ENCODE measurements around the gene ACOT11.

Gene ACOT11

DNA sequence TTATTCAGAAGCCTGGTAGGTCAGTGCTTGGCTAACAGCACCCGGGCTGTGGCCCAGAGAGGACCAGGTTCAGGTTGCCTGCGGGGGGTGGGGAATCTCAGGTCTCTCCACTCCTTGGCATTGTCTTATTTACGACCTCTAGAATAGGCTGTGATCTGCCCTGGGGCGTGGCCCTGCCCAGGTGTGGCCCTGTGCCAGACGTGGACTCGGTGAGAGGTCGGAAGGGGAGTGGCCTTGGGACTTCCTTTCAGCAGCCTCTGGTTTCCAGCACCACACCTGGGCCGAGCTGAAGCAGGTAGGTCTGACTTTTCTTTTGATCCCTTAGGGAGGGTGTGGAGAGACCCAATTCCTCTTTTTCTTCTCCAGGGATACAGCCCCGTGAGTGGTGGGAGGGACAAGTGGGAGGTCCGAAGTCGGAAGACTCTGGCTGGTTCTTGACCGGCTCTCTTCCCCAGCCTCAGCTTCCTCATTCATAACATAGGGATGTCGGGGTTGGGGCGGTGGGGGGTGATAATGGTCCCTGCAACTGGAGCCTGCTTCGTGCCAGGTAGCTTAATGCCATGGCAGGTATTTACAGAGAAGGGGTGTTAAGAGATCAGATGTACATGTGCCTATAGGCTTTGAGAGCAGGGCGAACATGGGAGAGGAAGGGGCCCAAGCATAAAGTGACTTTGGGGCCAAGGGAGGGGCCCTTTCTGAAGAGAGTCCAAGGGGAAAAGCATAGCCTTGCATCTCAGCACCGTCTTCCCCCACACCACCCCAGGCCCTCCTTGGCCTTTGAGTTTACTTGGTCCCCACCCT, 16.5 kb downstream of the ACOT11 start:
- no peak for DNase-seq (ENCODE audit: low read depth)

DNA sequence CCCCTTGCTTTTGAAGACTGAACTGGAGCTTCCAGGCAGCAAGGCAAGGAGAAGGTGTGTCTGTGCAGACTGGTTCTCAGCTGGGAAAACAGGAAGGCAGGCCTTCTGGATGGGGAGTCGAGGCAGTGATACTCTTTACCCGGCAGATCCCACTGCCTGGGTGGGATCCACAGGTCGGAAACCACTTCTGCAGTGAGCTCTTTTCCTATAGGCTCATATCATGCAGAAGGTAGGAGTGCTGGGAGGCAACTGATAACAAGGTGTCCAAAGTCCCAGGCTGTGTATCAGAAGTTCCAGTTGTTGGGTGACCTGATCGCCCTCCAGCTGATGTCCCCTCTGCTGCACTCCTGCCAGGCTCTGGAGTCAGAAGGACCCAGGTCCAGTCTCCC, 17.1 kb downstream of the ACOT11 start:
- DNase-seq (ENCODE audit: low read depth): no peak

DNA sequence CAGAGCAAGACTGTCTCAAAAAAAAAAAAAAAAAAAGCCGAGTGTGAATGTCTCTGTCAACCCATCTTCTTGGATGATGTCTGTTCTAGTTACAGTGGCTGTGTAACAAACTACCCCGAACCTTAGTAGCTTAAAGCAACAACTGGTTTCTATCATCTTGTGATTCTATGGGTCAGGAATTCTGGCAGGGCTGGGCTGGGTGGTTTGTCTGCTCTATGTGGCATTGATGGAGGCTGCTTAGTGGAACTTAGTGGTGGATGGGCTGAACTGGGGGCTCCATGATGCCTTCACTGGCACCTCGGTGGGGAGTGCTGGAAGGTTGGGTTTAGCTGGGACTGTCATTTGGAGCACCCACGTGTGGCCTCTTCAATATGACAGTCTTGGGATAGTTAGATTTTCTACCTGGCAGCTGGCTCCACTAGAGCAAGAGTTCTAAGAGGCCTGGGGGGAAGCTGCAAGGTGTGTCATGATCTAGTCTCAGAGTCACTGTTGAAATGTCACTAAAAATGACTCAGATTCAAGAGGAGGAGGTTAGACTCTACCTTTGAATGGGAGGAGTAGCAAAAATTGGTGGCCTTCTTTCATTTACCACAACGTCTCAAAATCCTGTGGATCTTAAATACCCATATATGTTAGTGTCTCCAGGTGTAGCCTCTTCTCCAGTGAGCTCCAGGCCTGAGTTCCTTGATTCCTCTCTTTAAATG, 18.6 kb downstream of the ACOT11 start:
- DNase-seq (ENCODE audit: low read depth): no peak

DNA sequence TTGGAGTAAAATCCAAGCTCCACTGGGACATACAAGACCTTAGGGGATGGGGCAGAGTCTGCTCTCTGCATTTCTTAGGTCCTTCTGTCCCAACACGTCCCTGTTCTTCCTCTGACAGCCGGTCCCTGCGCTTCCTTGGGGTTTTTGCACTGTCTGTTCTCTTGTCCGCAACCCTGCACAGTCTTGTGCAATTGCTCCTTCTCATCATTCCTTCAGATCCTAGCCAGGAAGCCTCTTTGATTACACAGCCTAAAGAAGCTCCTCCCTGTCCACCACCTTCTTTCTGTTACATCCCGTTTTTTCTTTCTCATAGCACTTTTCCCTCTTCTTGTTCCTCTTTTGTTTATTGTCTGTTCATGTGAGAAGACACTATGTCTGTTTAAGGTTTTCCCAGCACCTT, 19.9 kb downstream of the ACOT11 start:
- DNase-seq (ENCODE audit: low read depth): no peak

DNA sequence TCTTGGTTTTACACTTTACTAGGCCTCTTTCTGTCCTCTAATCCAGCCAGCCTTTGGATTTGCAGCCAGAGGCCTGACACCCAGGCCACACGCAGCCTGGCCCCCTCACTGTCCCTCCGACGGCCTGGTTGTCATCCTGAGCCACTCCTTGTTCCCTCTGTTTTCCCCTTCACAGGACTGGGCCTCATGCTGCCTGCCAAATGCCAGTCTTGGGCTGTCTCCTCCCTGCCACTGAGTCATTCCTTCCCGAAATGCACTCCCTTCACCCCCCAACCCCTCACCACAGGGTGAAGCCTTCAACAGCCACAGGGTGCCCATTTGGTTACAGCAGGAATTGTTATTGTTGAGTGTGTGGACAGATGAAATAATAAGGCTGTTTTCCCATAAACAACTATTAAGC, 21.3 kb downstream of the ACOT11 start:
- DNase-seq (ENCODE audit: low read depth): no peak

DNA sequence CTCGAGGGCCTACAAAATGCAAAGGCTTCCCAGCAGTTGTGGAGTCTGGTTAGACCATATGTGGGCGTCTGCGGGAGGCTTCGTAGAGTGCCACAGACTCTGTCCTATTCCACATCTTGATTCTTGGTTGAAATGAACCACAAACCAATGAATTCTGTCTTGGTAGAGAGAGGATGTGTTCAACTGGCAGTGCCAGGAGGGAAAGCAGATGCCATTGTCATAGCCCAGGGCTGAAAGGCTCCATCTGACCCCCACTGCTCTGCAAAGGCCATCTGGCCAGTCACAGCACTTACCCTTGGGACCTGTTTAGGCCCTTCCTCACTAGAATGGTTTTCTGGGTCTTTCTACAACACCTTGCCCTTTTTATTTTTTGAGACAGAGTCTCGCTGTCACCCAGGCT, 22.1 kb downstream of the ACOT11 start:
- DNase-seq (ENCODE audit: low read depth): no peak

DNA sequence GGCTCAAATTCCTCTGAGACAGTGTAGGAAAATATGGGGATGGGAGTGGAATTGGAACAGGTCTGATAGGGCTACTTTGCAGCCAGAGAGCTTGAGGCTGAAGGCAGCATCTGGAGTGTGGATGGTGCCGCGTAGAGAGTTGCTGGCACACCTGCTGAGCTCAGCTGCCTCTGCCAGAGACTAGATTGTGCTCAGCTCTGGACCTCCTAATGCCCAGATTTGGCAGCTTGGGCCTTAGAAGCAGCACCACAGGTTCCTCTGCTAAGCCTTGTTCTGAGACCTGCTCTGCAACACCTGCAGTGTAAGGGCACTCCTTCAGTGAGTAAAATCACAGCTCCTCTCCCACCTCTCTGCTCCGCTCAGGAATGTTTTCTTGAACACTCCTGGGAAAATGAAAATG, 23.3 kb downstream of the ACOT11 start:
- DNase-seq (ENCODE audit: low read depth): no peak

DNA sequence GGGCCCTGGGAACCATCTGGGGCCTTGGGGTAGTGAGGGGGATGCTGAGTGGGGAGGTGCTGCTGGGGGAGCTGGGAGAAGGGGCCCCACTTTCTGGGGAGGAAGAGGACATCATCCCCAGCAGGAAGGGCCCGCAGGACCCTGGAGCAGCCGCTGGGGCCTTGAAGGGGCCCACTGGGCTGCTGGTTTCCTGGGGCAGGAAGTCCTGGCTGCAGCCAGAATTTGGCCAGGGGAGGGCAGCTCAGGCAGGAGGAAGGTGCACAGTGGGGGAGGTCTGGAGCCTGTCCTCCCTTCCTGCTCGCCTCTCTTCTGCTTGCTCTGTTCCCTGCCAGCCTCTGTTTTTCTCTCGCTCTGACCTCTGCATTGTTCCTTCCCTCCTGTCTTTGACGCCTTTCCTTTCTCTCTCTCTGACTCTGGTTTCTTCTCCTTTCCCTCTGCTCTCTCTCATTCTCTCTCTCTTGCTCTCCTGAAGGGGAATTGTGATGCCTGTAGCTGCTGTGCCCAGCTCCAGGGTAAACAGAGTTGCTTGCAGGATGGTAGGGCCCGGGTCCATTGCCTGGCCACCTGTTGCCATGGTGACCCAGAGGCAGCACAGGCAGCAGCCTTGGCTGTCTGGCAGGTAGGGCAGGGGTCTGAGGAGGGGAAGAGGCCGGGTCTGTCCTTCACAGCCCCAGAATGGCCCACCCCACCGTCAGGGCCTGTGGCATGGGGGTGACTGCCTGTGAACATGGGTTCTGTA, 23.9 kb downstream of the ACOT11 start:
- no peak for DNase-seq (ENCODE audit: low read depth)

DNA sequence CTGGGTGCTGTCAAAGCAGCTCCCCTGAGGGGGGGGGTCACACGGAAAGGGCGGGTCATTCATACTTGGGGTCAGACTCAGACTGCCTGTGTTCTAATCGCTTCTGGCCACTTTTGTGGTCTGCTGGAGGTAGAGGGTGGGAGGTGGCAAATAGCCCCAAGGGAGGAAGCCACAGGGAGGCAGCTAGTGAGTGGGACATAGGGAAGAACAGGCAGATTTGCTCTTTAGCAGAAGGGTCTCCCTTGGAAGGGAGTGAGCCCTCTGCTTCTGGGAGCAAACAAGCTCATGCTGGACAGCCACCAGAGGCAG, 24.5 kb downstream of the ACOT11 start:
- no peak for DNase-seq (ENCODE audit: low read depth)

DNA sequence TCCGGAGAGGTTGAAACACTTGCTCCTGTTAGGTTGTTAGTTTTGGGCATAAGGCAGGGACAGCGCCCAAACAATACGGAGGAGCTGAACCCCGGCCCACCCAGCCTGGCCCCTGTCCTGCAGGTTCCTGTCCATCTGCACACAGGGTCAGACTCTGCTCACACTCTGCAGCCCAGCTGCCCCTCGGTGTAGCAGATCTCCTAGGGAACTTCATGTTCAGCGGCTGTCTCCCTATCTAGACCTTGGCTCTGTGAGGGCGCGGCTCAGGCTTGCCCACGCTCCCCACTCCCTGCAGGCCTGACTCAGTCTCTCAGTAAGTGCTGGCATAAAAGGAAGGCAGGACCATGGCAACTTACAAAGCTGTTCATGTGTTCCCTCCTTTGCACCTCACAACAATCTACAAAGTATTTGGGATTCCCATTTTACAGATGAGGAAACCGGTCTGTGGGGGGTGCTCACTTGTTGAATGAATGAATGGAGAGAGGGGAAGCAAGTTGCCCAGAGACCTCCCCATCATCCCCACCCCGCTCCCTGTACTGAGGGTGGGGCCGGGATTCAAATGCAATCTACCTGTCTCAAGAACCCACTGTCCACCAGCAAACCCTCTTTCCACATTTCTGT, 26.2 kb downstream of the ACOT11 start:
- DNase-seq (ENCODE audit: low read depth): no peak

DNA sequence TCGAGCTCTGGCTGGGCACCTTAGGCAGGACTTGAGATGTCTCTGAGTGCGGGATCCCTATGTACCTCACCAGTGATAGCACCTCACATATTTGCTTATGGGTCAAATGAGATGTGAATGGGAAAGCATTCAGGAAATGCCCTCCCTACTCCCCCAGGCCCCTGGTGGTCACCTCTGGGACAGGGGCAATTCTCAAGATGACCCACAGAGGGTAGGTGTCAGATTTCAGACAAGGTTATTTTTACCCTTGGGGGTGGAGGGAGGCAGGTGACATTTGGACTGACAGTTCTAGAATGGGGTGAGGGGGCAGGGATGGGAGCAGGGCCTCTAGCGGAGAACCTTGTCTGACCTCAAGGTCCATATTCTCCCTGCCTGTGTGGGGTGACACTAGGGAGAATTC, 27.1 kb downstream of the ACOT11 start:
- no peak for DNase-seq (ENCODE audit: low read depth)

DNA sequence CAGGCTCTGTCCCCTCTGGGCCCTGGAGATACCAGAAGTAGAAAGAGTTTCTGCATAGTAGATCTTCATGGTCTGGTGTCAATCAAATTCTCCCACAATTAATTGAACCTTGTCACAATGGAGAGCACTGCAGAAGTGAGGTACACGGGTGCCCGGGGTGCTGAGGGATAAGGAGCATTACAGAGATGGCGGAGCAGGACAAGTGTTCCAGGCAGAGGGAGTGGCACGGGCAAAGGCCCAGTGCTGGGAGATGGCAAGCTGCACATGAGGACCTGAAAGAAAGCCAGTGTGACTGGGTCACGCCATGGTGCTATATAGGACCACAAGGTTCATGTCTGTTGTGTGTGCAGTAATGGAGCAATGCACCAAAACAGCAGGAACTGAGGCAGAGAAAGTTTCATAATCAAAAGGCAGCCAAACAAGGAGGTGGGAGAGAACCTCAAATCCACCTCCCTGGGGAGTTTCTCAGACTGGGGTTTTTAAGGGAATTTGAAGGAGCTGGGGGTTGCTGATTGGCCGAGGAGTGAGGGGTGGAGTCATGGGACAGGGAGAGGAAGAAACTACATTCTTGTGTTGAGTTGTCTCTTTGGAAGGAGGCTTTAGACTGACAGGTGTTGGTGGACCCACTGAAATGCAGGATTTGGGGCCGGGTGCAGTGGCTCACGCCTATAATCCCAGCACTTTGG, 27.7 kb downstream of the ACOT11 start:
- no peak for DNase-seq (ENCODE audit: low read depth)

DNA sequence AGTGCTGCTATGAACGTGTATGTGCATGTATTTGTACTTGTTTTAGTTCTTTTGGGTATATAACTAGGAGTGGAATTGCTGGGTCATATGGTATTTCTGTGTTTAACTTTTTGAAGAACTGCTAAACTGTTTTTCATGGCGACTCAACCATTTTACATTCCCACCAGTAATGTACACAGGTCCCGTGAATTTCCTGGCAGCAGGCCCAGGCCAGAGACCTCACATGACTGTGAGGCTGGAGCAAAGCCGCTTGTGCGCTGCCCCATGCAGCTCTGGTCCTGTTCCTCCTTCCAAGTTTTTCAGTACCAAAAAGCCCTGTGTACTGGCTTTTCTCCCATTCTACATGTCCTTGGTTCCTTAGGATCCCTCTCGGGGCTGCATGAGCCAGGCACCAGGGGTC, 29.6 kb downstream of the ACOT11 start:
- no peak for DNase-seq (ENCODE audit: low read depth)

DNA sequence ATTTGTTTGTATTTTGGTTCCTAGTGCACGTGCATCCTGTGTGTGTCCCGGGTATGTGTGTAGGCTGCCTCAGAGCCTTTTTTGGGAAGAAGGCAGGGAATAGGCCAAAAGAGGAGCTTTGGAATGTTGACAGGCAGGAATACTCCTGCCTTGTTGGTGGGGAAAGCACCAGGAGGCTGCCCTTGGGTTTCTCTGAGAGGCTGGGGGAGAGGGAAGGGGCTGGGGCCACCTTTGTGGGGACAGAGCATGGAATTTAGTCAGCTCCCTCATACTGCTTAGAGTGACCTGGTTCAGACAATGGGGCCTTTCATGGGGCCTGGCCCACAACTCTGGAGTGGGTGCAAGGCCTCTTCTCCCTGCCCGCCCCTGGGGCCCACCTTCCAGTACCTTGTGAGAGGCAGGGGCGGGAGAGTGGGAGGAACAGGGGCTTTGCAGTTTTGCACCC, 31.3 kb downstream of the ACOT11 start:
- no peak for DNase-seq (ENCODE audit: low read depth)

DNA sequence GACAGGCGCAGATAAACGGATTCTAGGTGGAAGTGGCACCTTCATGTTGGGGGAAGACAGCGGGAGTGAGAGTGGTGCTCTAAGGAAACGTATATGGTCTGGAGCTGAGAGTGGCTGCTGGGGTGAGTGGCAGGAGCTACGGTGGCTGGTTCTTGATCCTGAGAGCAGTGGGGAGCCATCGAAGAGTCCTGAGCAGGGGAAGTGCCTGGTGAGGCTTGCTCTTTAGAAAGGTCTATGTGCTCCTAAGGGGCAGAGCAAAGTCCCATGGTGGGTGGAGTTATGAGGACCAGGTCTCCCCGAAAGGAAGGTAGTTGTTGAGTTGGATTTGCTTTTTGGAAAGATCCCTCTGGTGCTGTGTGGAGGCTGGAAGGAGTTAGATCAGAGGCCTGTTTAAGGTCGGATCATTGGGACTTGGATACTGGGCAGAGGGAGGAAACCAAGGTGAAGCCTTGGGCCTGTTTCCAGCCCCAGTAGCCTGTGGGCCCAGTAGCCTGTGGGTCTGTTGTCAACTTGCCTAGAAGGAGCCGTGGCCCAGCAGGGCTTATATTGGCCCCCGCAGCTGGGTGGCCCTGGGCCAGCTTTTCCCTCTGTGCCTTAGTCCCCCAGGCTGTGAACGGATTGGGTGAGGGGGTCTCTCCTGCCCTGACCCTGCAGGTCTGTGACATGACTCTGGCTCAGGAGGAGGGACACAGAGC, 33.0 kb downstream of the ACOT11 start:
- DNase-seq (ENCODE audit: low read depth): no peak

DNA sequence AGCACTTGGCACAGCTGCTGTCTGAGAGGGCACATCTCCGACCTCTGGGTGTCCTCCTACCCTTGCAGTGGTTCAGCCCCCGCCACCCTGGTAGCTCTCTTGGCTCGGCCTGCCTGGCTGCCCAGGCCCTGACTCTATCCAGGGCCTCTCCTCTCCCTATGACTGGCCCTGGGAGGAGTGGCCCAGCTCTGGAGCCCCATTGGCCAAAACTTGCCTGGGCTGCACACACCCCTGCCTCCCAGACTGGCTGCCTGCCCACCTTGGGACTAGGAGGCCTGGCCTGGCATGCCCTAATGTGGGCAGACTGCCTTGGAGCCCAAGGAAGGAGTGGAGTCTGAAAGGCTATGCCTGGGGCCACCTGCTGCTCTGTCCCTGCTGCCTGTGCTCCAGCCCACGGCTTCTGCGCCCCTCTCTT, 33.6 kb downstream of the ACOT11 start:
- no peak for DNase-seq (ENCODE audit: low read depth)

DNA sequence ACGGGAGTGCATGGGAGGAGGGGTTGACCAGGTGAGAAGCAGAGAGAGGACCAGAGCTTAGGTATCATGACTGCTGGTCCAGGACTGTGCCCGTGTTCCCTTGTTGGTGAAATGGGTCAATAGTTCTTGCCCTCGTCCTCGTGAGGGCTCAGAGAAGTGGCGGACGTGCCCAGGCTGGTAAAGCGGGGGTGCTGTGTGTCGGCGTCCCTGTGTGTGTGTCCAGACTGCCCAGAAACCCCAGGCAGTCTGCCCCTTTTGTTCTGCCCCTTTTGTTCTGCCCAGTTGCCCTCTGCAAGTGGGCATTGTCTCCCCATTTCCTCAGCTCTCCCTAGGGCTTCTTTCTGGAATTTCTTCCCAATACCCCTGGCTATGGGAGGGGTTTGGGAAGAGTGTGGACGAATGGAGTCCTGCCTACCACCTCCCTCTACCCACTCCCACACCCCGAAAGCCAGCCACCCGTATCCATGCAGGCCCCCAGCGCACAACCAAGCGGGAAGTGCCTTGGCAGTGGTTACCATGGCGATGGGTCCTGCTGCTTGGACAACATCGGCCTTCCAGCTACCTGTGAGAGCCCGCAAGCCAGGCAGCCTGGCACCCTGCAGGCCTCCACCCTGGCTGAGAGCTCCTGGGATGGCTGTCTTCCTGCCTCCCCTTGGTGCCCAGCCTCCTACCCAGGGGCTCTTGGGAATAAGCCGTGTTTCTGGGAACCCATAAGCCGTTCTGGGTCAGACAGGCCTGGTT, 34.7 kb downstream of the ACOT11 start:
- no peak for DNase-seq (ENCODE audit: low read depth)

DNA sequence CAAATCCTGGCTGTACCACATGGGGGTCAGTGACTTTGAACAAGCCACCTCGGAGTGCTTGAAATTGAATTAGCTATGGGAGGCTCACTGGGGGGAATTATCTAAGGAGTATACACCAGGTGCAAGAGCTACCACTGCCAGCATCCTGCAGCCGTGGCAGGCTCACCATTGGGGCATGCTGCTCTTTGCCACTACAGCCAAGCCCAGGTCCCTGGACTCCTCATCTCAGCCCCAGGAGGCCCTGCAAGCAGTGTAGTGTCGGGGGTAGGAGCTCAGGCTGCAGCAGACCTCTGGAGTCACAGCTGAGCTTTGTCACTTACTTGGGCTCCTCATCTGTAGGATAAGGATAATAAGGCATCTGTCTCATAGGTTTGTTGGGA, 35.3 kb downstream of the ACOT11 start:
- no peak for DNase-seq (ENCODE audit: low read depth)

DNA sequence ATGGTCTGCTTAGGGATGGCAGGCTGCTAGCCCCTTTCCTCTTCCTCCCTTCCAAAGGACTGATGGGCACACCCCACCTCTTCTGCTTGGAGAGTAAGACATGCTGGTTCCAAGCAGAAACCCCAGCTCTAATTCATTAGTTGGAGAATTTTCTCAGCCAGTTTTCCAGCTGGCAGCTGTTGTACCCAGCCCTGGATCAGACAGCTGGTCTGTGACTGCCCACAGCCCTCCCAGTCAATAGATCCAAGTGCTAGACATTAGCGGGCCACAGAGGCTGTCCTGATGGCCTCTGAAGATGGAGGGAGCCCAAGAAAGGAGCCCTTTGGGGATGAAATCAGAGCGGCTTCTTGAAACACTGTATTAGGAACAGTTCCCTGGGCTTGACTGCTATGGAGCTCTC, 35.8 kb downstream of the ACOT11 start:
- DNase-seq (ENCODE audit: low read depth): no peak

DNA sequence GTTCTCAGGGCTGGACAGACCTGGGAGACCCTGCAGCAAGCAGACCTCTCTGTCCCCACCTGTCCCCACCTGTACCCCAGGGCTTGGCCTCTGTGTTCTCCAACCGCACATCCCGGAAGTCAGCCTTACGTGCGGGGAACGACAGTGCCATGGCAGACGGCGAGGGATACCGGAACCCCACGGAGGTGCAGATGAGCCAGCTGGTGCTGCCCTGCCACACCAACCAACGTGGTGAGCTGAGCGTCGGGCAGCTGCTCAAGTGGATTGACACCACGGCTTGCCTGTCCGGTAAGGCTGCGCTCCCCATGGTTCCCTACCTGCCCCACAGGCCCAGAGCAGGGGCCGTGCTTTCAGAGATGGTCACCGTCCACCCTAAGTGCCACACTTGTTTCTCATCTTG, 36.5 kb downstream of the ACOT11 start:
- no peak for DNase-seq (ENCODE audit: low read depth)

Data from T follicular helper cell (primary cell).